ENCODE data around the gene SHISA8.

Gene SHISA8

DNA sequence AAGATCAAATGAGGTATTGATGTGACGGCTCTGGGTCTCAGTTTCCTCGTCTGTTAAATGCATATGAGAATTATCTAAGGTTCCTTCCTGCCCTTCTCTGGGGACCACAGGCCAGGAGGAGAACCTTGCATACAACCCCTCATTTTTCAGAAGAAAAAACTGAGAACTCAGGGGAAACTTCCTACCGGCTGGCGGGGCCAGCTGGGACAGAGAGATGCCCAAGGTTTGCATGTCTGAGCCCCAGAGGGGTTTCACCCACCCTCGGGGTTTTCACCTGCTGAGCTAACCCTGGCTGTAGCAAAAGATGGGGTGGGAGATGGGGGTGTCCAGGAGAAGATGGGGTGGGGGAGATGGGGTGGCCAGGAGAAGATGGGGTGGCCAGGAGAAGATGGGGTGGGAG lies 7.5 kb upstream of the SHISA8 start:
- TF ChIP-seq, protein P1, sequence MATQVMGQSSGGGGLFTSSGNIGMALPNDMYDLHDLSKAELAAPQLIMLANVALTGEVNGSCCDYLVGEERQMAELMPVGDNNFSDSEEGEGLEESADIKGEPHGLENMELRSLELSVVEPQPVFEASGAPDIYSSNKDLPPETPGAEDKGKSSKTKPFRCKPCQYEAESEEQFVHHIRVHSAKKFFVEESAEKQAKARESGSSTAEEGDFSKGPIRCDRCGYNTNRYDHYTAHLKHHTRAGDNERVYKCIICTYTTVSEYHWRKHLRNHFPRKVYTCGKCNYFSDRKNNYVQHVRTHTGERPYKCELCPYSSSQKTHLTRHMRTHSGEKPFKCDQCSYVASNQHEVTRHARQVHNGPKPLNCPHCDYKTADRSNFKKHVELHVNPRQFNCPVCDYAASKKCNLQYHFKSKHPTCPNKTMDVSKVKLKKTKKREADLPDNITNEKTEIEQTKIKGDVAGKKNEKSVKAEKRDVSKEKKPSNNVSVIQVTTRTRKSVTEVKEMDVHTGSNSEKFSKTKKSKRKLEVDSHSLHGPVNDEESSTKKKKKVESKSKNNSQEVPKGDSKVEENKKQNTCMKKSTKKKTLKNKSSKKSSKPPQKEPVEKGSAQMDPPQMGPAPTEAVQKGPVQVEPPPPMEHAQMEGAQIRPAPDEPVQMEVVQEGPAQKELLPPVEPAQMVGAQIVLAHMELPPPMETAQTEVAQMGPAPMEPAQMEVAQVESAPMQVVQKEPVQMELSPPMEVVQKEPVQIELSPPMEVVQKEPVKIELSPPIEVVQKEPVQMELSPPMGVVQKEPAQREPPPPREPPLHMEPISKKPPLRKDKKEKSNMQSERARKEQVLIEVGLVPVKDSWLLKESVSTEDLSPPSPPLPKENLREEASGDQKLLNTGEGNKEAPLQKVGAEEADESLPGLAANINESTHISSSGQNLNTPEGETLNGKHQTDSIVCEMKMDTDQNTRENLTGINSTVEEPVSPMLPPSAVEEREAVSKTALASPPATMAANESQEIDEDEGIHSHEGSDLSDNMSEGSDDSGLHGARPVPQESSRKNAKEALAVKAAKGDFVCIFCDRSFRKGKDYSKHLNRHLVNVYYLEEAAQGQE (IDR thresholded peaks at IDR 0.05; ENCODE audit: insufficient read depth in 1 of 2, low read depth in 2 of 2, low read length in 2 of 2): no peak
- TF ChIP-seq TAF1 (IDR thresholded peaks at IDR 0.05; ENCODE audit: borderline replicate concordance, insufficient read depth, low read length): no peak
- no peak for TF ChIP-seq SIN3A (IDR thresholded peaks at IDR 0.05; ENCODE audit: borderline replicate concordance, insufficient read depth, low read length)
- TF ChIP-seq FOXP2 (optimal IDR thresholded peaks at IDR 0.05; ENCODE audit: borderline replicate concordance, extremely low read depth, extremely low read length, insufficient read depth): no peak
- no peak for TF ChIP-seq POLR2AphosphoS5 (IDR thresholded peaks at IDR 0.05; ENCODE audit: low read depth, low read length)

DNA sequence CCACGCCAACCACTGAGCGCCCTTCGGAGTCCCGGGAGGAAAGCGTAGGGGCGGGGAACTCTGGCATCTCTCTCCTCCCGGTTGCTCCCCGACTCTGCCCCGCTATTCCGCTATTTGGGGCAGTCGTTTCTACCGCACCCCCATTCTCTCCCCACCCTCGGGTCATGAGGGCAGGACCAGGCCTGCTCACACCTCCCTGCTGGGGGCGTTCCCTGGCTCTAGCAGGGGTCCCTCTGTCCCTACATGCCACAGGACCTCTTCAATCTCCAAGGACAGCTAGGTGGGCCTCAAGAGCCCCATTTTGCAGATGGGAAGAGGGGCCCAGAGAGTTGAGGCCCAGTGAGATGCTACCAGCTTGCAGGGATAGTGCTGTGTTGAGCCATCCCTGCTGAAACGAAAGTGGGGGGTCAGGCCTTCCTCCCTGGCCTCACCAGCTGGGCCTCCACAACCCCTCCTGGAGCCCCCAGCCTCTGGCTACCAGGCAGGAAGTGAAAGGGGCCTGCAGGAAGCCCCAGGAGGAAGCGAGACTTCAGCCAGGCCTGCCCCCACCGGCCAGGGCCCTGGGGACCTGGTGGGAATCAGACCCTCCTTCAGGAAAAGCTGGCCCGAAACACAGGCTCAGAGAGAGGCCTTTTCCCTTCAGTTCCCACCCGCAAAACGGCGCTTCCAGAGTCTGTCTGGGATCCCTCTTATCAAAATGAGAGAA lies 5.5 kb upstream of the SHISA8 start:
- TF ChIP-seq, protein P1 (IDR thresholded peaks at IDR 0.05; ENCODE audit: insufficient read depth in 1 of 2, low read depth in 2 of 2, low read length in 2 of 2): no peak

DNA sequence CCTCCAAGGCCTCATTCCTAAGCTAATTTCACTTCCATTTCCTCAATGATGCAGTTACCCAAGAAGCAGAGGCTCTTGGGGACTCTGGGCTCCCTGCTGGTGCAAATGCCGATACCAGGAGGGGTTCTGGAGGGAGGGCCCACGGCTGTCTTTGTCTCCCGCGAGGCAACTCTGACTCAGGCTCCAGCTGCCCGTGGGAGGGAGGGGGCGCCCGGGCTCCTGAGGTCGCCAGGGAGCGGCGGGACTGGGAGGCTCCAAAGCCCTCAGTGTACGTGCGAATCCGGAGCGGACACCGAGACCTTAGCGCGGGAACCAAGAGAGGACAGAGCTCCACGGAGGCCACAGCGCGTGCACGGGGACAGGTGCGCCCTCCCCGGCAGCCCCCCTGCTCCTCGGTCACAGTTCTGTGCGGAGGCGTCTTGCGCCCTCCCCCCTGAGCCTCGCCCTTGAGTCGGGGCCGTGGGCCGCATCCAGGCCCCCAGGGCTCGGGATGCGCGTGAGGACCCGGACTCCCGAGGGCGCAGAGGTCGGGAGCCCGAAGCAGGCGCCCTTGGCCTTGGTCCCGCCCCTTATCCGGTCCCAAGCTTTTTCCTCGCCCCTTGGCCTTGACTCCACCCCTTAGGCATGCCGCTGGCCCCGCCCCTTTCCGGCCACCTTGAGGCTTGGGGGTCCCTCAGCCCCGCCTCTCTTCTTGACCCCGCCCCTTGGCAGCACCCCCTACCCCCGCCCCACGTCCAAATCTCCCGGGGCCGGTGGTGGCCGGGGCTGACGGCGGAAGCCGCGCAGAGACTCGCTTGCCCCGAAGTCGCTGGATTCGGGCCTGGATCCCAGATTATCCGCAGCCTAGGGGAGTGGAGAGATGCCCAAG lies 4.7 kb upstream of the SHISA8 start:
- TF ChIP-seq FOXP2 (optimal IDR thresholded peaks at IDR 0.05; ENCODE audit: borderline replicate concordance, extremely low read depth, extremely low read length, insufficient read depth): no peak
- TF ChIP-seq, protein P1 (IDR thresholded peaks at IDR 0.05; ENCODE audit: insufficient read depth in 1 of 2, low read depth in 2 of 2, low read length in 2 of 2): no peak
- TF ChIP-seq TAF1 (IDR thresholded peaks at IDR 0.05; ENCODE audit: borderline replicate concordance, insufficient read depth, low read length): no peak
- no peak for TF ChIP-seq POLR2AphosphoS5 (IDR thresholded peaks at IDR 0.05; ENCODE audit: low read depth, low read length)
- TF ChIP-seq SIN3A (IDR thresholded peaks at IDR 0.05; ENCODE audit: borderline replicate concordance, insufficient read depth, low read length): no peak

DNA sequence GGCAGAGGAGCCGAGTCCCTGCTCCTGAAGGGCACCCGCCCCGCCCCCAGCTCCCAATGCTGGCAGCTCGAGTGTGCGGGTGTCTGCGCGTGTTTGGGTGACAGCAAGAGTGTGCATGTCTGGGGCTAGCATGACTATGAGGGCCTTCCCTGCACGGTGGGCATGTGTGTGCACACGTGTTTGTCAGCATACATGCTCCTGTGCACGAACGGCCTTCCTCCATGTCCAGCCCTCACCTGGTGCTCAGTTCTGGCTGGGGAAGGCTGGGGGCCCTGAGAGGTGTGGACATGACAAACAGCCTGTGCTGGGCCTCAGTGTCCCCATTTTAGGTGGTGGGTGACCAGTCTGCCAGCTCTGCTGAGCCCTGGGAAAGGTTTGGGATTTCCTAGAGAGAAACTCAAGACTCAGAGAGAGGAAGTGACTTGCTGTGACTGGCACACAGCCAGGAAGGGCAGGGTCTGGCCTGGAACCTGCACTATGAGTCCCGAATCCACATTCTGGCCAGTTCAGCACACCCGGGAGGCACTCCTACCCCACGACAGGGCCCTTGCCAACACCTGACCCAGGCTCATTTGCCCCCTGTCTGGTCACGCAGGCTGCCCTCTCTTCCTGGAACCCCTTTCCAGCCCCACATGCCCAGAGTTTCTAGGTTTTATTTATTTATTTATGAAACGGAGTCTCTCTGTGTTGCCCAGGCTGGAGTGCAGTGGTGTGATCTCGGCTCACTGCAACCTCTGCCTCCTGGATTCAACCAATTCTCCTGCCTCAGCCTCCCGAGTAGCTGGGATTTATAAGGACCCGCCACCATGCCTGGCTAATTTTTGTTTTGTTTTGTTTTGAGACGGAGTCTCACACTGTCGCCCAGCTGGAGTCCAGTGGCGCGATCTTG lies 3.3 kb upstream of the SHISA8 start:
- TF ChIP-seq FOXP2 (optimal IDR thresholded peaks at IDR 0.05; ENCODE audit: borderline replicate concordance, extremely low read depth, extremely low read length, insufficient read depth) (no peak), SIN3A (IDR thresholded peaks at IDR 0.05; ENCODE audit: borderline replicate concordance, insufficient read depth, low read length) (no peak), POLR2AphosphoS5 (IDR thresholded peaks at IDR 0.05; ENCODE audit: low read depth, low read length) (no peak), TAF1 (IDR thresholded peaks at IDR 0.05; ENCODE audit: borderline replicate concordance, insufficient read depth, low read length) (no peak)
- TF ChIP-seq, protein P1 (IDR thresholded peaks at IDR 0.05; ENCODE audit: insufficient read depth in 1 of 2, low read depth in 2 of 2, low read length in 2 of 2): no peak

Measured in PFSK-1 (cell line).